Left renal pelvis (tissue), 4 donors: ENCODE data around the gene KRTAP10-1. TPM values are rescaled to one million over a fixed set of nuclear protein-coding genes. Genes with fewer than 3 reads are reported as not detected.
"Not testable (repeated sequence)": the region's sequence is repeated elsewhere in the genome, so short reads cannot be mapped to it uniquely, and the experiment has no call there.

ENCODE experiments used
- DNase-seq, 4 donors: peaks; one replicate each; pipeline ENCODE4 v3.0.0-alpha.2; 2013; ENCODE audit warnings: low read depth in 4 of 4, low spot score in 3 of 4
- polyA plus RNA-seq, 4 donors: library from polyadenylated mRNA; unstranded; fragments of 120-200 nt; gene quantifications; one replicate each; pipeline ENCODE4 v1.2.1, GENCODE V29; 2013; ENCODE audit not compliant: insufficient read length in 4 of 4

KRTAP10-1 gene, protein sequence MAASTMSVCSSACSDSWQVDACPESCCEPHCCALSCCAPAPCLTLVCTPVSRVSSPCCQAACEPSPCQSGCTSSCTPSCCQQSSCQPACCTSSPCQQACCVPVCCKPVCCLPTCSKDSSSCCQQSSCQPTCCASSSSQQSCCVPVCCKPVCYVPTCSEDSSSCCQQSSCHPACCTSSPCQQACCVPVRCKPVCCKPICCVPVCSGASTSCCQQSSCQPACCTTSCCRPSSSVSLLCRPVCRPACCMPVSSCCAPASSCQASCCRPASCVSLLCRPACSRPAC
- polyA plus RNA-seq, result not detected

DNA sequence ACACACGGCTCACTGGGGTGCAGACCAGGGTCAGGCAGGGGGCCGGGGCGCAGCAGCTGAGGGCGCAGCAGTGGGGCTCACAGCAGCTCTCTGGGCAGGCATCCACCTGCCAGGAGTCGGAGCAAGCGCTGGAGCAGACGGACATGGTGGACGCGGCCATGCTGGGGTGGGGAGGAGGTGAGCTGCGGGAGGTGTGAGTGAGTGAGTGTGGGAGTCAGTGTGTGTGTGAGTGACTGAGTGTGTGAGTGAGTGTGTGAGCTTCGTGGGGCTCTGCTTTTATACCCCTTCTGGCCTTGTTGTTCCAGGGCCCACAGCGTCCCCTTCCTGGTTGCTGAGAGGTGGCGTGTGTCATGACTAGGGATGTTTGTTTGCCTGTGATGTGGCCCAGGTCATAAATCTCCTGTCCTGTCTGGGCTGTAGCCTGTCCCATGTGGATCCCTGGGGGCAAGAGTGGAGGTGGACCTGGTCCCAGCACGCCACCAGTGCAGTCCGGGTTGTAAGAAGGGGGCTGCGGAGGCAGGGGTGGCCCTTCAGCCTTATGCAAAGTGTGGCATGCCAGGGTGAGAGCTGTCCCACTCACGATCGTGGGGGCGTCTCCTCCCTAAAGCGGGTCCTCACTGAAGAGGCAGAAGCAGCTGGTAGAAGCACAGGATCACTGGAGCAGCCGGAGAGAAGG, at the start of gene KRTAP10-1:
Gene KRTAP10-1, minus strand, starts transcription at position 205 of the 676 bp plus-strand sequence. Its CDS starts 45 bp downstream, at position 160.
- no peak for DNase-seq

DNA sequence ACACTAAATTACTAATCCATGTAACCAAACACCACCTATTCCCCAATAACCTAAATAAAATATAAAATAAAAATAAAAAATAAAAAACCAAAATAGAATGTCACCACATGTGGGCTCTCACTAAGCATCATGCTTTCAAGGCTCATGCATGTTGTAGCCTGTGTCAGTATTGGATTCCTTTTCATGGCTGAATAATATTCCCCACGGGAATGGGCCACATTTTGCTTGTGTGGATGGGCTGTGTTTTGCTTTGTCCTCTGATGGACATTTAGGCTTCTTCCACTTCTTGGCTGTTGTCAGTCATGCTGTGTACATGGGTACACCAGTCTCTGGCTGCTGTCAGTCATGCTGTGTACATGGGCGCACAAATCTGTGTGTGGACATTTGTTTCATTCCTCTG, 49.1 kb upstream of the KRTAP10-1 start:
- no peak for DNase-seq

DNA sequence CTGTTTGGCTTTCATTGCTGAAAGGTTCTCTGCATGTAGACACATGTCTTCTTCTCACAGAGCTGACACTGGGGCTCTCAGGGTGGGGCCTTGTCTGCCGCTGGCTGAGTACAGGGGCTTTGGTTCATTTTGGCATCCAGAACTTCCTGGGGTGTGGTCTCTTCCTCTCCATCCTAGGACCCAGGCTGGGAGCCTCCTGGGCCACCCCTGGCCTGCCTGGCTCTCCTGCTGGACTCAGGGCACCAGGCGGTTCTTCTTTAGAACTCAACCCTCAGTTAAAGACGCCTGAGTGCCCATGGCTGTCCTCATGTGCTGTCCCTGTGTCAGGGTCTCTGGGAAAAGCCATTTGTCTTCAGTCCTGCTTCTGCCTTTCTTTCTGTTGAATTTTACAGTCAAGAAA, 45.9 kb upstream of the KRTAP10-1 start:
- no peak for DNase-seq

DNA sequence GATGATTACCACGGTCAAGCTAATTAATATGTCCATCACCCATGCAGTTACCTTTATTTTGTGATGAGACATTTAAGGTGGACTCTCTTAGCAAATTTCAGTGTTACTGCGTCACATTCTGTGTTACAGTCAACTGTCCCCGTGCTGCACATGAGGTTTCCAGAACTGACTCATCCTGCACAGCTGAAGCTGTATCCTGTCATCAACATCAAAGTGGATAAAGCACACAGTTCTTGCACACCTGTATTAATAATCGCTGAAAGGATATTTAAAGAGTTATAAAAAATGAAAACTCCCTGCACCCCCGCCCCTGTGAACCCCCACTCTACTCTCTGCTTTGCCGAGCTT, 43.8 kb upstream of the KRTAP10-1 start:
- DNase-seq, result no peak

DNA sequence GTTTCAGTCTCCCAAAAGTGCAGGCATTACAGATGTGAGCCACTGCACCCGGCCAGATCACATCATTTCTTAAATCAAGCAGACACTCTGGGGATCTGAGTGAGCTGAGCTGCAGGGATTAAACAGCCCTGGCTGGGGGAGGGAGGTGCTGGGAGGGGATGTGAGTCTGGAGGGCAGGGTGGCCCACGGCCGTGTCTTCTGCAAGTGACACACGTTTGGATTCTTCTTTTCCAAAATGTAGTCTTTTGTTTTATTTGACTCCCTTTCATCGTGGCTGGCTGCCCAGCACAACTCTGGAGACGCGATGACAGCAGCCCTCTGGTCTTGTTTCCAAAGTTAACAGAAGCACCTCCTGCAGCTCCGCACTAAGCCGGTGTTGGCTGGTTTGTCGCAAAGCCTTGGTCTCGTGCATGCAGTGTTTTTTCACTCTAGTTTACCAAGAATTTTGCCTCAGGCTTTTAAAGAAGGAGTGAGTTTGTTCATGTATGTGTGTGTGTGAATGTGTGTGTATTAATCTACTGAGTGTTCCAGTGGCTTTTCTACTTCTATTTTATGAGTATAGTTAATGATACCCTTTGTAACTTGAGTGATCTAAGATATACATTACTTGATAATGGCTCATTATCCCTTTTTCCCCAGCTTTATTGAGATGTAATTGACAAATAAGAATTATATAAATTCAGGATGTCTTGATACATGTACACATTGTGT, 43.2 kb upstream of the KRTAP10-1 start:
- peak; percentile 10 to 30 (median 28) for DNase-seq

DNA sequence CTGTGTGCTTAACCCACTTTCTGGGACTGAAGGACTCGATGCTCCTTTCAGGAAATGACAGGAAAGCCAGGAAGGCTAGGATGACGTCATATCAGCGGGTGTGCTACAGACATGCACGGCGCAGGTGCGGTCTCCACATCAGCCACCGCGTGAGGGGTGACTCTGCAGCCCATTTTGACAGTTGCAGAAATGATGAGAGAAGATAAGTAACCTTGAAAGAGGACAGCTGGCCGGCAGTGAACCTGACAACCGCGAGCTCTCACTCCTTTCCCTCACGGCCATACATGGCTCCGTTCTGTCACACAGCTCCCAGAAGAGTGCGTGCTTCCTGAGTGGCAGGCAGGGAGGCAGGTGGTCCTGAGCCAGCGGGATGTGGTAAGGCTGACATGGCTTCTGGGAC, 42.1 kb upstream of the KRTAP10-1 start:
- DNase-seq, result no peak

DNA sequence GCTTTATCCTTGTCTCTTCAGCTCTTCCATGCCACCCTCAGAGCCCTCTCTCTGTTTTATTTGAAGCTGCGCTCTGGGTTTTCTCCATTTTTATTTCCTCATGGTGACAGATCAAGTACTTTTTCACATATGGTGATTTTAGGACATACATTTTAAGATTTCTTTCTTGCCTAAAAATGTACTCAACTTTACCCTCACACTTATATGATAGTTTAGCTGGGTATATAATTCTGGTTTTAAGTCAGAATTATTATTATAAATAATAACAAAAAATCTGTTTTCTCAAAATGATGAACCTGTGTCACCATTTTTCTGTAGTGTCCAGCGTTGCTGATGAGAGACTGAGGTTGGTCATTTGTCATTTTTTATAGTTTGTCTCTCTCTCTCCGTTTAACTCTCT, 41.2 kb upstream of the KRTAP10-1 start:
- DNase-seq, result no peak

DNA sequence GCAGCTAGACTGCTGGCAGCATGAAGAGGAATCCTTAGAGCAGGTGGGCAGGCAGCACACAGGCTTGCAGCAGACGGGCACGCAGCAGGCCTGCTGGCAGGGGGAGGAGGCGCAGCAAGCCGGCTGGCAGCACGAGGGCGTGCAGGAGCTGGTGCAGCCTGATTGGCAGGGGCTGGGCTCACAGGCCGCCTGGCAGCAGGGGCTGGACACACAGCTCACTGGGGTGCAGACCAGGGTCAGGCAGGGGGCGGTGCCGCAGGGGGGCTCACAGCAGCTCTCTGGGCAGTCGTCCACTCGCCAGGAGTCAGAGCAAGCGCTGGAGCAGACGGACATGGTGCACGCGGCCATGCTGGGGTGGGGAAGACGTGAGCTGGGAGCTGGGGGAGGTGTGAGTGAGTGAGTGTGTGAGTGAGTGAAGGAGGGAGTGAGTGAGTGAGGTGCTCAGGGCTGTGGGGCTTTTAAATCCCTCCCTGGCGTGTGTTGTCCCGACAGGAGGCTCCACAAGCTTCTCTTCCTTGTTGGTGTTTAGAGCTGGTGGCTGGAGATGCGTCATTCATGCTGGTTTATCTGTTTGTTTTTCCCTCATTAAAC, 40.3 kb upstream of the KRTAP10-1 start, which contains the start of gene KRTAP10-5:
Gene KRTAP10-5, minus strand, starts transcription at position 374 of the 591 bp plus-strand sequence. Its CDS starts 26 bp downstream, at position 348.
- DNase-seq, result not testable (repeated sequence)

DNA sequence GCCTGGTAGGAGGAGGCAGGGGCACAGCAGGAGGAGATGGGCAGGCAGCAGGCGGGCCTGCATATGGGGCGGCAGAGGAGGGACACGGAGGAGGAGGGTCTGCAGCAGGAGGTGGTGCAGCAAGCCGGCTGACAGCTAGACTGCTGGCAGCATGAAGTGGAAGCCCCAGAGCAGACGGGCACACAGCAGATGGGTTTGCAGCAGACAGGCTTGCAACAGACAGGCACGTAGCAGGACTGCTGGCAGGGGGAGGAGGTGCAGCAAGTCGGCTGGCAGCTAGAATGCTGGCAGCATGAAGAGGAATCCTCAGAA, 39.8 kb upstream of the KRTAP10-1 start:
- DNase-seq, result no peak

DNA sequence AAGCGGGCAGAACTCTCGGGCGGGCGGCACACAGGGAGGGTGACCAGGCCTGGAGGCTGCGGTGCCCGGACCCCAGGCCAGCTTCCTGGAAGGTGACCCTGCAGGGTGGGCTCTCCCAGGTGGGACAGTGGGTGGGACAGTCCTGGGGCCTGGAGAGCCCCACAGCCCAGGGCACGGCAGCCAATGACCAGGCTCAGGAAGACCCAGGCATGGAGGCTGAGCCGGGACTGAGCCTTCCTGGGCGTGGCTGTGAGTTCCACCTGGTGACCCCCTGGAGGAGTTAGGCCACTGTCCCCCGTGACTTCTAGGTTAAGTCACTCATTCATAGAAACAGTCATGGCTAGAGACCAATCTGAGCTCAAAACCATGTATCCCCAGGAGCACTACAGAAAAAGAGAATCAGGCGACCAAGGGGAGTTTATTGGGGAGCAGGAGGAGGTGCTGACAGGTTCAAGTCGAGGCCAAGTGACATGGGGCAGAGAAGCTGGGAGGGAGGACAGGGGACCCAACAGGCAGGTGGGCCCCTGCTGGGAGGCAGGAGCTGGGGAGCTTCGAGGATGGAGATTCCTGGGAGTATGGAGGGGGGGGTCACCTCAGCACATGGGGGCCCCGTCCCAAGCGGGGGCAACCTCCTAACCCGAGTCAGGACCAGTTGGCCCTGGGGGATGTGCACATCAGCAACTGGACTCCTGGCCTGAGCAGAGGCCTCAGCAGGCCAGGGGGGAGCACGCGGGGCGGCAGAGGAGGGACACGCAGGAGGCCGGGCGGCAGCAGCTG, 39.2 kb upstream of the KRTAP10-1 start:
- no peak for DNase-seq

DNA sequence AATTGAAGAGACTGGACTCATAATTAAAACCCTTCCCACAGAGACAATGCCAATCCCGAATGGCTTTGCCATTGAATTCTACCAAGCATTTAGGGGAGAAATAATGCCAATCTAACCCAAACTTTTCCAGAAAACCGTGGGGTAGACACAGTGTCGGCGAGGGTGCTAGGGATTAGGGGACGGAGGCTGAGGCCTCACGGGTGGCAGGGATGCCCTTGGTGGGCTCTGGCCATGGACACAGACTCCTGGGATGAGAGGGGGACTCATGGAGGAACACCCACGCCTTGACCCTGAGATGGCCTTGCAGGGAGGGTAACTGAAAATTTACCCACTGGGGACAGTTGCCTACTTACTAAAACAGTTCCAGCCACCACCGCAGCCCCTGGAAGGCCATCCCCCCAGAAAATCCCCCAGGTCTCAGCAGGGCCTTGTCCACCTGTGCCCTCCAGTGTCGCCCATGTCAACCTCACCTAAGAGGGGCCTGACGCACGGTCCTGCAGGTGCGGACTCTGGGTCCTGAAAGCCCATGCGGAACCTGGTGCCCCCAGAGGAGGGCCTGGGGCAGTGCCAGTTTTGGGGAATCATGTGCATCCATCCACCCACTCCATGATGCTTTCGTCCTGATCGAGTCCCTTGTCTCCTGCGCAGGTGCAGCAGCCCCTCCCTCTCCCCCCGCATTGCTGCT, 38.5 kb upstream of the KRTAP10-1 start:
- DNase-seq, result no peak

DNA sequence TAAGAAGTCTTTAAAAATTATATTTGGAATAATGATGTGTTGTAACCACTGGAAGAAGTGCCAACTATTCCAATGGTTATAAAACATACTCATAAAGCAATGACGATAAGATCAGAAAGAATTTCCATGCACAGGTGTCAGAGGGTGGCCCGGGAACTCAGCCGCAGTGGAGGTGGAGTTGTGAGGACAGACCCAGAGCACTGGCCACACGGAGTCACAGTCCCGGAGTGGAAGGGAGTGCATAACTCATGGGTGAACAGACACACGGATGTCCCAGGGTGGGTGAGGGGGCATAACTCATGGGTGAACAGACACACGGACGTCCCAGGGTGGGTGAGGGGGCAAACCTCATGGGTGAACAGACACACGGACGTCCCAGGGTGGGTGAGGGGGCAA, 36.0 kb upstream of the KRTAP10-1 start:
- no peak for DNase-seq

DNA sequence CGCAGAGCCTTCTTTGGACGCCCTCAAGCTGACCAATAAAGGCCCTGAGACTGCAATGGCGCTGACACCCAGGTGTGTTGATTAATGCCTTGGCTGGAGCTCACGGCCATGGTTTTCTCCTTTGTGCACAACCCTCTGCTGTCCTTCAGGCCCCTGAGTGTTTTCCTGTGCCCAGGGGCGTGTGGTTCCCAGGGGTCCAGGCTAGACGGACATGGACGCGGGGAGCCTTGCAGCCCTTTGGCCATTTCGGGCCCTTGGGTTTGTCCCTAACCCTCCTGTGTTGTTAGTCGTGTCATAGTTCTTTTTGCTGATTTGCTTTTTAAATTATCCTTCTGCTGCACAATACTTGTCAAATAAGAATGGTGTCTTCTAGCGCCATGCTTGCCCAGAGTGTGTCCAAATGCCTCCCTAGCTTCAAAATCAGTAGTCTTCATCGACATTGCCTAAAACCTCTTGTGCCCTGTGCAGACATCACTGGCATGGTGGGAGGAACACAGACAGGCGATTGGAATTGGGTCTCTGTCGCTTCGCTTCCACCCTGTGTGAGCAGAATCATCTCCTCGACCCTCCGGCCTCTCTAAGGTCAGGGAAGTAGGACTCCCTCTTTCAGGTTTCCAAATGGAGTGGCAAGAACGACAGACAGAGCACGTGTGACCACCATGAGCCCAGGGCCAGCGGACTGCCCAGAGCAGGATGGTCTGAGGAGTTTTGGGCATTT, 35.5 kb upstream of the KRTAP10-1 start:
- no peak for DNase-seq

DNA sequence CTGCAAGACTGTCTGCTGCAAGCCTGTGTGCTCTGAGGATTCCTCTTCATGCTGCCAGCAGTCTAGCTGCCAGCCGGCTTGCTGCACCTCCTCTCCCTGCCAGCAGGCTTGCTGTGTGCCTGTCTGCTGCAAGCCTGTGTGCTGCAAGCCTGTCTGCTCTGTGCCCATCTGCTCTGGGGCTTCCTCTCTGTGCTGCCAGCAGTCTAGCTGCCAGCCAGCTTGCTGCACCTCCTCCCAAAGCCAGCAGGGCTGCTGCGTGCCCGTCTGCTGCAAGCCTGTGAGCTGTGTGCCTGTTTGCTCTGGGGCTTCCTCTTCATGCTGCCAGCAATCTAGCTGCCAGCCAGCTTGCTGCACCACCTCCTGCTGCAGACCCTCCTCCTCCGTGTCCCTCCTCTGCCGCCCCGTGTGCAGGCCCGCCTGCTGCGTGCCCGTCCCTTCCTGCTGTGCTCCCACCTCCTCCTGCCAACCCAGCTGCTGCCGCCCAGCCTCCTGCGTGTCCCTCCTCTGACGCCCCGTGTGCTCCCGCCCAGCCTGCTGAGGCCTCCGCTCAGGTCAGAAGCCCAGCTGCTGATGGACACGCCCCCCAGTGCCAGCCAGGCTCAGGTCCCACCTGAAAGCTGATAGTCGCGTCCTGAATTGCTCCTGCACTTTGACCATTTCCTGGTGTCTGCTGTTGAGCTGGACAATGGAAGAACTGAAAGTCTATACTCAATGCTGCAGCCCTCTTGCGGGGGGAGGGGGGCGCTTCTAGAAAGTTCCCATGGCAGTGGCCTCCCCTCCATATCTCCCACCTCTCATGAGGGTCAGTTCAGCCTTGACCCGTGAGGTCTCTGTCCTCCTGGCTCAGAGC, 34.7 kb upstream of the KRTAP10-1 start:
- DNase-seq, result no peak

DNA sequence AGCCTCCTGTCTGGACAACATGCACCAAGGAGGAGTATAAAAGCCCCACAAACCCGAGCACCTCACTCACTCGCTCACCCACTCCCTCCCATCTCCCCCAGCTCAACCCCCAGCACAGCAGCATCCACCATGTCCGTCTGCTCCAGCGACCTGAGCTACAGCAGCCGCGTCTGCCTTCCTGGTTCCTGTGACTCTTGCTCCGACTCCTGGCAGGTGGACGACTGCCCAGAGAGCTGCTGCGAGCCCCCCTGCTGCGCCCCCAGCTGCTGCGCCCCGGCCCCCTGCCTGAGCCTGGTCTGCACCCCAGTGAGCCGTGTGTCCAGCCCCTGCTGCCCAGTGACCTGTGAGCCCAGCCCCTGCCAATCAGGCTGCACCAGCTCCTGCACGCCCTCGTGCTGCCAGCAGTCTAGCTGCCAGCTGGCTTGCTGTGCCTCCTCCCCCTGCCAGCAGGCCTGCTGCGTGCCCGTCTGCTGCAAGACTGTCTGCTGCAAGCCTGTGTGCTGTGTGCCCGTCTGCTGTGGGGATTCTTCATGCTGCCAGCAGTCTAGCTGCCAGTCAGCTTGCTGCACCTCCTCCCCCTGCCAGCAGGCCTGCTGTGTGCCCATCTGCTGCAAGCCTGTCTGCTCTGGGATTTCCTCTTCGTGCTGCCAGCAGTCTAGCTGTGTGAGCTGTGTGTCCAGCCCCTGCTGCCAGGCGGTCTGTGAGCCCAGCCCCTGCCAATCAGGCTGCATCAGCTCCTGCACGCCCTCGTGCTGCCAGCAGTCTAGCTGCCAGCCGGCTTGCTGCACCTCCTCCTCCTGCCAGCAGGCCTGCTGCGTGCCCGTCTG, 33.8 kb upstream of the KRTAP10-1 start, which contains the start of gene KRTAP10-4:
Gene KRTAP10-4, plus strand, starts transcription at position 100 of the 827 bp plus-strand sequence. Its CDS starts 30 bp downstream, at position 130.
- DNase-seq, result not testable (repeated sequence)

DNA sequence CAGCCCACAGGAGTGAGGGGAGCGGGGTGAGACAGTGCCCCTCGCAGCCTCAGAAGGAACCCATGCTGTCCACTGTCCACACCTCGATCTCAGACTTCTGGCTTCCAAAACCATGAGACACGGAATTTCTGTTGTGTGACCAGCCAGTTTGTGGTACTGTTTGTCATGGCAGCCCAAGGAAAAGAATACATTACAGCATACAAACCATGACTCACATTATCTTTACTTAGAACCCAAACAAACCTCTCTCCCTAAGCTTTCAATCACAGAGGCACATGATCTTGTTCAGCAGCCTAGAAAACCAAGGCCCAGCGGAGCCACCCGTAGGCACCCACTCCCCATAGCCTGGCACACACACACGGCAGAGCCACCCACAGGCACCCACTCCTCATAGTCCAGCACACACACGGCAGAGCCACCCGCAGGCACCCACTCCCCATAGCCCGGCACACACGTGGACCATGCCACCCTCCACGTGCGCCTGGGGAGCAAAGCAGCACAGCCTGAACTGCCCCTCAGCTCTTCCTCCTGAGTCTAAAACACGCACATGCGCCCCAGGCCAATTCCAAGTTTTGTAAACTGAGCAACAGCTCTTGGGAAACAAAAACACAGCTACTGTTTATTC, 33.1 kb upstream of the KRTAP10-1 start:
- DNase-seq, result no peak
